SJCRH30 (cell line): ENCODE data around the gene CELA2B. TPM values are rescaled to one million over a fixed set of nuclear protein-coding genes. Genes with fewer than 3 reads are reported as not detected.
"Not testable (repeated sequence)": the region's sequence is repeated elsewhere in the genome, so short reads cannot be mapped to it uniquely, and the experiment has no call there.

Experiments used
- DNase-seq, 2 experiments: peaks; one replicate each; pipeline ENCODE4 v3.0.0-alpha.2; 2015 to 2020
- H3K27ac ChIP-seq: fragments of 250-450 bp; sonication (Bioruptor Pico); 2 replicates; pipeline ENCODE4 v1.5.1; 2020; ENCODE audit warnings: mild to moderate bottlenecking, moderate library complexity
- H3K27me3 ChIP-seq: fragments of 250-450 bp; sonication (Bioruptor Pico); 2 replicates; pipeline ENCODE4 v1.5.1; 2020; ENCODE audit warnings: mild to moderate bottlenecking, moderate library complexity
- H3K36me3 ChIP-seq: fragments of 250-450 bp; sonication (Bioruptor Pico); 2 replicates; pipeline ENCODE4 v1.5.1; 2020; ENCODE audit warnings: mild to moderate bottlenecking, moderate library complexity
- H3K4me1 ChIP-seq: fragments of 250-450 bp; sonication (Bioruptor Pico); 2 replicates; pipeline ENCODE4 v1.5.1; 2020; ENCODE audit warnings: mild to moderate bottlenecking, moderate library complexity
- H3K4me3 ChIP-seq: fragments of 250-450 bp; sonication (Bioruptor Pico); 2 replicates; pipeline ENCODE4 v1.5.1; 2020; ENCODE audit warnings: mild to moderate bottlenecking, moderate library complexity
- H3K9me3 ChIP-seq: fragments of 250-450 bp; sonication (Bioruptor Pico); replicated peaks from 2 replicates; pipeline ENCODE4 v1.5.1; 2020; ENCODE audit warnings: mild to moderate bottlenecking, moderate library complexity
- total RNA-seq: library from RNA; depleted of rRNA; stranded (reverse); fragments of >200 nt; shearing (Covaris generic); gene quantifications from 2 replicates; pipeline ENCODE4 v1.2.3, GENCODE V29; 2014; rRNA removed

The CELA2B gene
- total RNA-seq, result 18.3 and 24.2 TPM in 2 replicates

DNA sequence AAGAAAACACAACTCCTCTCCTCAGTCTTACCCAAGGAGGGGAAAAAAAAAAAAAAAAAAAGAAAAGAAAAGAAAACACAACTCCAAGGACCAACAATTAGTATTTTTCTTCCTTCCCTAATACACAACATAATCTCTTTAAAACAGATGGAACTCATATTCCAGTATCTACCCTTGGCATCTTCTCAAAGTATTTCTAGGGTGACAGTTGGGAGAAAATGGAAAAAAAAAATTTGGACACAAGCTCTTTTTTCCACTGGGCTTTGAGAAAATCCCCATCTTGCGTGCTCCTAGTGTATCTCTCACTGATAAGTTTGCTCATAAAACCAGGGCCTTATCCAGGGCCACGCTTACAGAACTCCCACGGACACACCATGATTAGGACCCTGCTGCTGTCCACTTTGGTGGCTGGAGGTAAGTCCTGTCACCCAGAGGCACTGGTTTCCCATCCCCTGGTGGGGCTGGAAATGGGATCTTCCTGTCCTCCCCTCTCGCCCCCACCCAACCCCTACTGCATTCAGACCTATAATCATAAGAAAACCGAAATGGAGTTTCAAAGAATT, at the start of gene CELA2B:
Gene CELA2B (plus strand): TSS at position 353 of the 563 bp plus-strand sequence. CDS start 22 bp downstream, at position 375.
- Histone ChIP-seq H3K9me3 (no peaks in the 10 kb centered on the region), H3K4me3 (no peak within 1 kb of the TSS), H3K36me3 (no peaks in the 10 kb centered on the region), H3K4me1 (peaks cover under 1% of the 10 kb centered on the region), H3K27me3 (no peaks in the 10 kb centered on the region), H3K27ac (no peak within 1 kb of the TSS)
- DNase-seq, result no peak

DNA sequence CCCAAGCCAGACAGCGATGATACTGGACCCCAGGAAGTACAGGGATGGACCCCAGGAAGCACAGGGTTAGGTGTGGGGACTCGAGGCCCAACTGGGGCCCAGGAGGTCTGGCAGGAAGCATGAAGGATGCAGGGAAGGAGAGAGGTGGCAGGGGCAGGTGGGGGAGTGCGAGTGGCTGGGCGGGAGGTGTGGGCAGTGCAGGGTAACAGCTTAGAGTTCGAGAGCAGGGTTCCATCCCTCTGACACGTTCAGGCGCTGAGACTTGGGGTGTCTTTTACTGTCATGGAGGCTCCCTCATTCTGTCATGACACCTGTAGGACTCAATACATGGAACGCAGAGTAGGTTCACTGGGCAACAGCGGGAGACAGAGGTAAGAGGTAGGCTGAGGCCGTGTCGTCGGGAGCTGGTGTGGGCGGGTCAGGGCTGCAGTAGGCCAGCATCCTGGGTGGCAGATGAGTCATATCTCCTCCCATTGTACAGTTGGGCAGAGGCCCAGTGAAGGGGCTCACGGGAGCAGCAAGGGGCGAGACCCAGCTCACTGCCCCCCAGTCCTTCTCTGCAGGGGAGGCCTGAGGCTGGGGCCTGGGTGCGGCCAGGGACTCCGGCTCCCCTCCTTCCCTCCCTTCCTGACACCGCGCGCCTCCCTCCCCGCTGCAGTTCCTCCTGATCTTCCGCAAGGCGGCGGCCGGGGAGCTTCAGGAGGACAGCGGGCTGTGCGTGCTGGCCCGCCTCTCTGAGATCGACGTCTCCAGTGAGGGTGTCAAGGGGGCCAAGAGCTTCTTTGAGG, 49.2 kb upstream of the CELA2B start:
- H3K9me3 ChIP-seq, result no peaks in the 10 kb centered on the region
- peaks cover 32% of the 10 kb centered on the region for H3K4me1 ChIP-seq
- peaks cover 48% of the 10 kb centered on the region for H3K36me3 ChIP-seq
- DNase-seq, result peak; percentile 58 to 62
- H3K27ac ChIP-seq, result peak overlapping the region; percentile 57
- H3K27me3 ChIP-seq, result no peaks in the 10 kb centered on the region
- no peak overlapping the region for H3K4me3 ChIP-seq

DNA sequence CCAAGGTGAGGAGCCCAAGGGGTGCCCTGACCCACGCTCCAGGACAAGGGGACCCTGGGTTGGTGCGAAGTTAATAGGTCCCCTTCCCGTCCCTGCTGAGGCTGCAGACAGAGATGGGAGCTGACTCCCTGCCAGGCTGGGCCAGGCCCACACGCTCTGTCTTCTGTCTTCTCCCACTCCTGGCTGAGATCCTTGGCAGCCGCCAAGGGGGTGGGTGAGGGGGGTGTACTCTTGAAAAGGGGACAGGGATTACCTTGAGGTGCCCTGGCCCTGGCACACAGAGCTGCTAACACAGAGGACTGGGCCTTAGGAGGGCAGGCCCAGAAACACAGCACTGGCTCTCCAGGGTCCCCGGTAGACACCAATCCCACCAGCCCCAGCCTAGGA, 48.6 kb upstream of the CELA2B start:
- no peak overlapping the region for H3K4me3 ChIP-seq
- no peak overlapping the region; the same call in 1 of the 2 replicates for H3K27ac ChIP-seq
- H3K4me1 ChIP-seq, result peaks cover 37% of the 10 kb centered on the region
- no peak for DNase-seq
- H3K36me3 ChIP-seq, result peaks cover 48% of the 10 kb centered on the region
- no peaks in the 10 kb centered on the region for H3K27me3 ChIP-seq
- no peaks in the 10 kb centered on the region for H3K9me3 ChIP-seq

DNA sequence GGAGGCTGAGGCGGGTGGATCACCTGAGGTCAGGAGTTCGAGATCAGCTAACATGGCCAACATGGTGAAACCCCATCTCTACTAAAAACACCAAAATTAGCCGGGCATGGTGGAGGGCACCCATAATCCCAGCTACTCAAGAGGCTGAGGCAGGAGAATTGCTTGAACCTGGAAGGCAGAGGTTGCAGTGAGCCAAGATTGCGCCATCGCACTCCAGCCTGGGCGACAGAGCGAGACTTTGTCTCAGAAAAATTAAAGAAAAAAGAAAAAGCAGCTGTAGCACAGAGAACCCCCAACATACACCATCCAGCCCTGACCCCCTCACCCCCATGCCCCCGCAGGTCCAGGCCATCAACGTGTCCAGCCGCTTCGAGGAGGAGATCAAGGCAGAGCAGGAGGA, 47.7 kb upstream of the CELA2B start:
- Histone ChIP-seq H3K36me3 (peaks cover 48% of the 10 kb centered on the region), H3K4me1 (peaks cover 47% of the 10 kb centered on the region)

DNA sequence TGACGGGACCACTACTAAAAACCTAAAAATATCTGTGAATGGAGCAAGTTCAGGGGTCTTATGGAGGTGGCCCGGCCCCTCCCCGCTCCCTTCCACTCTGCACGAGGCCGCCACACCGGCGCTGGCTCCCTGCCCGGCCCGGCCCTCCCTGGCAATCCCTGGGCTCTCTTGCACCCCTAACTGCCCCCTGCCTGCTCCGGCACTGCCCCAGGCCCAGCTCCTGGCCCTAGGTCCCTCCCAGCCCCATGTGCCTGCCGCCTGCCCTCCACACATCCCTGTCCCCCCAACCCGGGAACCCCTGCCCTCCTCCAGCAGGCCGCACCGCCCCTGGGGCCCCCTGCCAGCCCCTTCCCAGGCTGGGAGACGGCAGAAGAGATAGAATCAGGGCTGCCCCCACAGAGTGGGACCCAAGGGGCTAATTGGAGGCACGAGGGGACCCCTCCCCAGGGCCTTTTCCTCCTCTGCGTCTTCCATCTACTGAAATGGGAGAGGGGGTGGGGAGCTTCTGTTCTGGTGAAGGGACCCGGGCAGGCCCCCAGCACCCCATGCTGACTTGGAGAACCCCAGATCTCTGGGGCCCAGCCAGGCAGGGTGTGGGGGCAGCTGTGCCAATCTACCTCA, 47.0 kb upstream of the CELA2B start:
- no peak overlapping the region for H3K27ac ChIP-seq
- no peaks in the 10 kb centered on the region for H3K27me3 ChIP-seq
- no peak for DNase-seq
- H3K4me1 ChIP-seq, result peaks cover 48% of the 10 kb centered on the region
- no peak overlapping the region for H3K4me3 ChIP-seq
- no peaks in the 10 kb centered on the region for H3K9me3 ChIP-seq
- peaks cover 42% of the 10 kb centered on the region for H3K36me3 ChIP-seq

More for the DNA sequence above, 47.7 kb upstream of the CELA2B start:
- not testable (repeated sequence) for H3K27me3 ChIP-seq, H3K4me3 ChIP-seq, H3K9me3 ChIP-seq, DNase-seq, H3K27ac ChIP-seq

DNA sequence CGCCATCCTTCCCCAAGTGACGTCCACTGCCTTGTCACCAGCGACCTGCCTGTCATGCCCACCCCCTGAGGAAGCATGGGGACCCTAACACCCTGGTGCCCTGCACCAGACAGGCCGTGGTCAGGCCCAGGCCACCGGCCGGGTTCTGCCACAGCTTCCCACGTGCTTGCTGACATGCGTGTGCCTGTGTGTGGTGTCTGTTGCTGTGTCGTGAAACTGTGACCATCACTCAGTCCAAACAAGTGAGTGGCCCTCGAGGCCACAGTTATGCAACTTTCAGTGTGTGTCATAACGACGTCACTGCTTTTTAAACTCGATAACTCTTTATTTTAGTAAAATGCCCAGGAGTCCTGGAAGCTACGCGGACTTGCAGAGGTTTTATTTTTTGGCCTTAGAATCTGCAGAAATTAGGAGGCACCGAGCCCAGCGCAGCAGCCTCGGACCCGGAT, 46.2 kb upstream of the CELA2B start:
- H3K4me1 ChIP-seq, result peaks cover 42% of the 10 kb centered on the region
- no peak for DNase-seq

DNA sequence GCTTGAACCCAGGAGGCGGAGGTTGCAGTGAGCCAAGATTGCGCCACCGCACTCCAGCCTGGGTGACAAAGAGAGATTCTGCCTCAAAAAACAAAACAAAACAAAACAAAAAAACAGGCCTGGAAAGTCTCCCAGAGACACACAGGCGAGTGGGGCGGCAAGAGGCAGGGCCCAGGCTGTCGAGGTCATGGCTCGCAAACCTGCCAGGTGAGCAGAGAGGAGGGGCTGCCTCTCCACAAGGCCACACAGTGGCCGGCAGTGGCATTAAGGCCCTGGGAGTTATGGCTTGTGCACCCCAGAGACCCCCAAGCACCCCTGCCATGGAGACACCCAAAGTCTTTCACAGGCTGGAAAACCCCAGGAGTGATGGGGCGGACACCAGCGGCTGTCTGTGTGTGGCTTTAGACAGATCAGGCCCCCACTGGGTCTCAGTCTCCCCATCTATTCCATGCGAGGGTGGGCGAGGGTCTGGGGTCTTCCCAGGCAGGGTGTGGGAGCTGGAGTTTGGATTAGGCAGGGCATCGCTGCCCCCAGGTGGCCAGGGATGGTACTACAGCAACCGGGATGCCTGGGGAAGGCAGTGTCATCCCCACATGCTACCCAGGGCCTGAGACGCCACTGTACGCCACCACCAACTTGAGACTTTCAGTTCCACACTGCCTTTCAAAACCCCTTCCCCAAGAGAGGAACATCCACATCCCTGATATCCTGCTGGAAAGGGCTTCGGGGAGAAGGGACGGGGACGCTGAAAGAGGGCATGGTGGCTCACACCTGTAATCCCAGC, 44.9 kb upstream of the CELA2B start:
- Histone ChIP-seq H3K27ac (peak overlapping the region; percentile 83), H3K4me3 (no peak overlapping the region)

More for the DNA sequence above, 46.2 kb upstream of the CELA2B start:
- Histone ChIP-seq H3K27ac (no peak overlapping the region), H3K9me3 (no peaks in the 10 kb centered on the region), H3K27me3 (no peaks in the 10 kb centered on the region), H3K4me3 (no peak overlapping the region), H3K36me3 (peaks cover 40% of the 10 kb centered on the region)

DNA sequence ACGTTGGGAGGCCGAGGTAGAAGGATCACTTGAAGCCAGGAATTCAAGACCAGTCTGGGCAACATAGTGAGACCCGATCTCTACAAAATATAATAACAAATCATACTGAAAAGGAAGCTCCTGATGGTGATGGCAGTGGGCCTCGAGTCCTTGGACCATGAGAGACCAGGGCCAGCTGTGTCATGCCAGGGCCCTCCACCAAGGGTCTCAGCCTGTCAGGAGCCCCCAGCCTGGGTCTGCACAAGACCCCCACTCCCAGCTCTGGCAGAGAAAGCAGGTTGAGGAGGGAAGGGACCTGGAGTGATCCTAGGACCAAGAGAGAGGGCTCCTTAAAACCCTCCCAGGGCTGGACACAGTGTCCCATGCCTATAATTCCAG, 44.3 kb upstream of the CELA2B start:
- Histone ChIP-seq H3K27ac (peak overlapping the region; percentile 83), H3K9me3 (no peaks in the 10 kb centered on the region), H3K4me3 (no peak overlapping the region), H3K4me1 (peaks cover 31% of the 10 kb centered on the region), H3K27me3 (no peaks in the 10 kb centered on the region), H3K36me3 (peaks cover 28% of the 10 kb centered on the region)
- no peak for DNase-seq

More for the DNA sequence above, 44.9 kb upstream of the CELA2B start:
- peaks cover 37% of the 10 kb centered on the region for H3K4me1 ChIP-seq
- no peaks in the 10 kb centered on the region for H3K9me3 ChIP-seq
- DNase-seq, result peak; percentile 82 to 89
- no peaks in the 10 kb centered on the region for H3K27me3 ChIP-seq
- H3K36me3 ChIP-seq, result peaks cover 33% of the 10 kb centered on the region

DNA sequence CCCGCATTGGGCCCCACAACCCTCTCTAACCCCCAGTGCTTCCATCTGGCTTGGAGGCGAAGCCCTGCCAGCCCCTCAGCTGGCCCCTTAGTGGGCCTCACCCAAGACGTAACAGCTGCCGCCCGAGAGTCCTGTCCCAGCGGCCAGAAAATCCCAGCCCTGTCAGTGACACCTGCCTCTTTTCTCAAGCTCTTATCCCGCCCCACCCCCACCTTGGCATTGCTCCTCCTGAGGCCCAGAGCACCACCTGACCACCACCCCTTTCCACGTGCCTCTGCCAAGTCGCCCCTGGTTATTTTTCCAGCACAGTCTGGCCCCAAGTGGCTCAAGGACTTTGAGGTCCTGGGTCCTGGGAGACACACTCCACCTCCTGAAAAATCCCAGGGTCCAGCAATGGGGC, 43.6 kb upstream of the CELA2B start:
- Histone ChIP-seq H3K27me3 (no peaks in the 10 kb centered on the region), H3K4me3 (no peak overlapping the region), H3K27ac (peak overlapping the region; percentile 83), H3K9me3 (no peaks in the 10 kb centered on the region), H3K36me3 (peaks cover 20% of the 10 kb centered on the region), H3K4me1 (peaks cover 24% of the 10 kb centered on the region)
- DNase-seq, result peak; percentile 99 to 100

DNA sequence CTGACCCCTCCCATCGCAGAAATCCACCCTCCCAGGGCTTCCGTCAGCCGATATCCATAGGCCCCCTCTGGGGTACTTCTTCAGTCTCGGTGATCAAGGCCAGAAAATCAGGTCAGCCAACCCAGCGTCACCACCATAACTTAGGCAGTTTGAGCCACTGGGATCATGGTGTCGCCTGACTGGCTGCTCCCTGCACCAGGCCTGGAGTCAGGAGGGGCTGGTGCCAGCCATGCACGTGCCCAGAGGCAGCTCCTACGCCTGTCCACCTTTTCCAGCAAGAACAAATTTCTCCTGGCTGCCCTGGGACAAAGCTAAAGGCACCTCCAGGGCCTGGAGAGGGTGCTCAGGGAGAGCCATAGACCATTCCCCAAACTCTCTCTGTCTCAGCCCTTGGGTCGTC, 42.4 kb upstream of the CELA2B start:
- DNase-seq, result no peak
- H3K4me3 ChIP-seq, result no peak overlapping the region
- peak overlapping the region; percentile 83 for H3K27ac ChIP-seq
- no peaks in the 10 kb centered on the region for H3K27me3 ChIP-seq
- peaks cover 9% of the 10 kb centered on the region for H3K36me3 ChIP-seq
- no peaks in the 10 kb centered on the region for H3K9me3 ChIP-seq
- H3K4me1 ChIP-seq, result peaks cover 24% of the 10 kb centered on the region

DNA sequence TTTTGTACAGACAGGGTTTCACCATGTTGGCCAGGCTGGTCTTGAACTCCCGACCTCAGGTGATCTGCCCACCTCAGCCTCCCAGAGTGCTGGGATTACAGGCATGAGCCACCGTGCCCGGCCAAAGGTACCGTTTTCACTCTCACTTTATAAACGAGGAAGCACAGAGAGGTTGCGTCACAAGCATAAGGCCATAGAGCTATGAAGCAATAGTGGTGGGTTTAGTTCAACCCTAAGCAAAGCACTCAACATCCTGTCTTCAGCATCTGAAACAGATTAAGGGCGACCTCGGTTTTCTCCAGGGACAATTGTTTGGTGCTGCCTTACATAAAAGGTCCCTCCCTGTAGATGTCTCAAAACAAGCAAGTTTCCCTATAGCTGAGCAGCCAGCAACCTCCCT, 41.2 kb upstream of the CELA2B start:
- not testable (repeated sequence) for DNase-seq, H3K27ac ChIP-seq, H3K36me3 ChIP-seq, H3K27me3 ChIP-seq, H3K9me3 ChIP-seq, H3K4me3 ChIP-seq
- peaks cover 24% of the 10 kb centered on the region for H3K4me1 ChIP-seq

DNA sequence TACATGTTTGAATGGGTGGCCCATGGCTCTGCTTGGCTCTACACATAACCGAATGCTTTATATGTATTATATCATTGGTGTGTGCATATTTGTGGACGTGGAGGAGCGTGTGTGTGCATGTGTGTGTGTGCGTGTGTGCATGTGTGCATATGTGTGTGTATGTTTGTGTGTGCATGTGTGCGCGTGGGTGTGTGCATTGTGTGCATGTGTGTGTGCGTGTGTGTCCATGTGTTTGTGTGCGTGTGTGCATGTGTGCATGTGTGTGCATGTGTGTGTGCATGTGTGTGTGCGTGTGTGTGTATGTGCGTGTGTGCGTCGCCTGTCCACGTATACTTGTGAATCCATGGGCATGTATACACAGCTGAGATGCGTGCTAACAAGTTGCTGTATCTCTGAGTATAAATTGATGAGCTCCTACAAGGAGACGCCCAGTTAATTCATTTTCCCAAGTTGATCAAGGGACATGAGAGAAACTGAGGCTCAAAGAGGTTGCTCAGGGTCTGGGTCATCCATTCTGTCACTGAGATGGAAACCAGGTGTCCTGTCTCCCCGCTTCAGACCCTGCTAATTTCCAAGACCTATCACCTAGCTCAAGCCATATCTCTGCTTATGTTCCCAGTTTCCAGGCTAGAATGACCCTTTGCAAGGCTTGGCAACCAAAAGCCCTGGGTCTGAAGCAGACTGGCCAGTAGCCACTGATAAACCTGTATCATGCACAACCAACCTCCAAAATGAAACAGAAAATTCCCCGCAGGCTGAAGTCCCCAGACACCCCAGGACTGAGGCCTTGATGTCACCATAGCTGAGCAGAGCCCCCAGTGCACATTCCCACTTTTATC, 40.4 kb upstream of the CELA2B start:
- H3K36me3 ChIP-seq, result peaks cover 6% of the 10 kb centered on the region; the same call in 1 of the 2 replicates
- no peak overlapping the region for H3K4me3 ChIP-seq
- no peaks in the 10 kb centered on the region for H3K27me3 ChIP-seq
- H3K9me3 ChIP-seq, result no peaks in the 10 kb centered on the region
- peaks cover 24% of the 10 kb centered on the region for H3K4me1 ChIP-seq
- H3K27ac ChIP-seq, result no peak overlapping the region
- no peak for DNase-seq

DNA sequence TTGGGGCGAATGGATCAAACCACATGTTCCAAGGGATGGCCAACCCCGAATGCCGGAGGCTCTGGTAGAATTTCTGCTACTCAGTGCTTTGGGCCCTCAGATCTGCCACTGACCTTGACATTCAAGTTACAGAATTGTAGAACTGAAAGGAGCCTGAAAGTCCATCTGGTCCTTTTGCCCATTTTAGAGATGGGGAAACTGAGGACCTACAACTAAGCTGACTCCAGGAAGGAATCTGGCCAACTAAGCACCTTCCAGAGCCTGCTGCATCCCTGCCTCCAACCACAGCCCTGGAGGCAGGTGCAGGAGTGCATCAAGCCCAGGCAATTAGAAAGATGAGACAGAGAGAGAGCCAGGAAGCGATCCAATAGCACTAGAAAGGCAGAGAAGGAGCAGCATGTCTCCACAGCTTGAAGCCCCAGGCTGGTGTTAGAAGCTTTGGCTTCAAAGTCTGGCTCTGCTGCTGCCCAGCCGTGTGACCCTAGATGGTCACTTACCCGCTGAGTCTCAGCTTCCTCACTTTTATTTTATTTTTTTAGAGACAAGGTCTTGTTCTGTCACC, 38.9 kb upstream of the CELA2B start:
- Histone ChIP-seq H3K36me3 (no peaks in the 10 kb centered on the region), H3K9me3 (no peaks in the 10 kb centered on the region), H3K4me3 (no peak overlapping the region), H3K4me1 (peaks cover 16% of the 10 kb centered on the region), H3K27ac (no peak overlapping the region), H3K27me3 (no peaks in the 10 kb centered on the region)
- peak in 1 of 2 experiments; percentile 52 for DNase-seq

DNA sequence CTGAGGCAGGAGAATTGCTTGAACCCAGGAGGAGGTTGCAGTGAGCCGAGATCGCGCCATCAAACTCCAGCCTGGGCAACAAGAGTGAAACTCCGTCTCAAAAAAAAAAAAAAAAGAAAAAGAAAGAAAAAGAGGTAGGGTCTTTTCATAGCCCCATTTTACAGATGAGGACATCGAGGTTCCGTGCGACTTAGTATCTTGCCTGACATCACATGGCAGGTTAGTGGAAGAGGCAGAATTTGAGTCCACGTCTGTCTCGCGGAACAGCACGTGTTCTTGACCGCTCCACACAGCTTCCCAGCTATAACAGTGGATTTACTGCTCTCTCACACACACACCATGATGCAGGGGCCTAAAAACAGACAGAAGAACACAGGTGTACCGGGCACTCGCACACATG, 36.6 kb upstream of the CELA2B start:
- Histone ChIP-seq H3K27me3 (no peaks in the 10 kb centered on the region), H3K4me1 (peaks cover 8% of the 10 kb centered on the region), H3K9me3 (no peaks in the 10 kb centered on the region), H3K4me3 (no peak overlapping the region), H3K36me3 (no peaks in the 10 kb centered on the region), H3K27ac (no peak overlapping the region)
- DNase-seq, result no peak
